ENCODE measurements around the gene MAPK1. TPM values are rescaled to one million over a fixed set of nuclear protein-coding genes. Genes with fewer than 3 reads are reported as not detected.

MAPK1 gene
- total and polyA plus RNA-seq, 7 donors, result 11.0 to 101 (median 78.3) TPM

GRCh38 chr22:21736084-21736642 lies 131.3 kb downstream of the MAPK1 start:
- TF ChIP-seq CTCF (IDR thresholded peaks at IDR 0.05), result no peak
- H3K27ac ChIP-seq, result peak overlapping the region; percentile 92
- DNase-seq (no peak), ATAC-seq (peak in 1 of 4 donors; percentile 25)
- H3K4me1 ChIP-seq, result peaks cover 20% of the 10 kb centered on the region
- no peaks in the 10 kb centered on the region for H3K27me3 ChIP-seq (ENCODE audit: insufficient read depth in 3 of 3, low read length in 2 of 3)
- peaks cover 0 to 6% of the 10 kb centered on the region in 2 donors for H3K36me3 ChIP-seq (ENCODE audit: insufficient read depth in 1 of 2, low read depth in 1 of 2)
- peak overlapping the region; percentile 74 for H3K4me3 ChIP-seq
- intact Hi-C loops (cut with DNase I), result loop anchor here in 1 of 2 donors (10.0 kb wide), 2 partner anchors 49 to 129 kb away; partner anchors contain the start of gene MAPK1
- H3K9me3 ChIP-seq, result no peaks in the 10 kb centered on the region
- 8 to 24% (median 8%) methylated on average over 26 to 65 of the region's 65 CpGs for WGBS, 3 donors

- ATAC-seq (peak; percentile 96 to 98 (median 97)), DNase-seq (peak; percentile 98)
- H3K27me3 ChIP-seq (ENCODE audit: insufficient read depth in 3 of 3, low read length in 2 of 3), result no peaks in the 10 kb centered on the region
- intact Hi-C loops (cut with DNase I), result loop anchor here in 1 of 2 donors (10.0 kb wide), 2 partner anchors 49 to 129 kb away; partner anchors contain the start of gene MAPK1
- peaks cover 20% of the 10 kb centered on the region for H3K4me1 ChIP-seq
- peak within 1 kb of the TSS; percentile 92 for H3K27ac ChIP-seq
- no peak for TF ChIP-seq CTCF (IDR thresholded peaks at IDR 0.05)
- H3K36me3 ChIP-seq (ENCODE audit: insufficient read depth in 1 of 2, low read depth in 1 of 2), result peaks cover 0 to 6% of the 10 kb centered on the region in 2 donors
- H3K9me3 ChIP-seq, result no peaks in the 10 kb centered on the region
- peak within 1 kb of the TSS; percentile 74 for H3K4me3 ChIP-seq
- 0 to 1% (median 0%) methylated on average over 41 to 102 of the region's 102 CpGs for WGBS, 3 donors
Observed at GRCh38 chr22:21735200-21736083, 132.0 kb downstream of the MAPK1 start, which contains the start of gene YPEL1. Gene YPEL1, minus strand, starts transcription at chr22:21735794. Its CDS starts 25,050 bp downstream, at chr22:21710744.

GRCh38 chr22:21734540-21735199 lies 132.8 kb downstream of the MAPK1 start:
- 13 to 16% (median 16%) methylated on average over 8 of the region's 8 CpGs for WGBS, 3 donors
- no peak for DNase-seq

More at GRCh38 chr22:21734540-21735199, 132.8 kb downstream of the MAPK1 start:
- H3K36me3 ChIP-seq (ENCODE audit: insufficient read depth in 1 of 2, low read depth in 1 of 2), result peaks cover 0 to 6% of the 10 kb centered on the region in 2 donors
- H3K27ac ChIP-seq, result peak overlapping the region; percentile 92
- intact Hi-C loops (cut with DNase I), result loop anchor here in 1 of 2 donors (10.0 kb wide), 2 partner anchors 50 to 130 kb away; partner anchors contain the start of gene MAPK1
- H3K27me3 ChIP-seq (ENCODE audit: insufficient read depth in 3 of 3, low read length in 2 of 3), result no peaks in the 10 kb centered on the region
- peaks cover 20% of the 10 kb centered on the region for H3K4me1 ChIP-seq
- peak overlapping the region; percentile 74 for H3K4me3 ChIP-seq
- peak in 2 of 4 donors; percentile 28 to 33 for ATAC-seq
- no peak for TF ChIP-seq CTCF (IDR thresholded peaks at IDR 0.05)
- no peaks in the 10 kb centered on the region for H3K9me3 ChIP-seq
